ENCODE data around the gene HOXB5.

HOXB5 gene

GRCh38 chr17:48619826-48620449 lies 26.4 kb upstream of the HOXB5 start:
- H3K27me3 ChIP-seq (ENCODE audit: insufficient read depth, low read length, poor library complexity): peaks cover 52% of the 10 kb centered on the region
- no peaks in the 10 kb centered on the region for H3K79me2 ChIP-seq (ENCODE audit: insufficient read depth, low read length)
- H3K9me3 ChIP-seq (ENCODE audit: insufficient read depth, low read length, severe bottlenecking): no peaks in the 10 kb centered on the region
- no peak for ATAC-seq (ENCODE audit: insufficient read depth, low read depth)
- no peak overlapping the region for H3K4me2 ChIP-seq (ENCODE audit: insufficient read depth, low read length)
- no peak for DNase-seq
- no peak for TF ChIP-seq CTCF (IDR thresholded peaks at IDR 0.05; ENCODE audit: borderline replicate concordance, extremely low read depth, low read length, poor library complexity, severe bottlenecking)
- TF ChIP-seq EZH2 (IDR thresholded peaks at IDR 0.05; ENCODE audit: borderline replicate concordance, low read depth, low read length, severe bottlenecking): no peak
- peaks cover 6% of the 10 kb centered on the region for H4K20me1 ChIP-seq (ENCODE audit: insufficient read depth, low read length)
- no peaks in the 10 kb centered on the region for H3K36me3 ChIP-seq (ENCODE audit: insufficient read depth, low read length)
- H3K9ac ChIP-seq (ENCODE audit: low read depth, low read length): no peak overlapping the region
- H2AFZ ChIP-seq (ENCODE audit: low read depth, low read length): no peak overlapping the region
- no peak overlapping the region for H3K27ac ChIP-seq (ENCODE audit: low read length)
- H3K4me1 ChIP-seq (ENCODE audit: insufficient read depth, low read length): no peaks in the 10 kb centered on the region
- H3K4me3 ChIP-seq (ENCODE audit: low read depth in 1 of 2, low read length in 2 of 2): no peak overlapping the region

- ATAC-seq (ENCODE audit: insufficient read depth, low read depth): peak; percentile 87
- no peak overlapping the region for H3K4me3 ChIP-seq (ENCODE audit: low read depth in 1 of 2, low read length in 2 of 2)
- H3K9ac ChIP-seq (ENCODE audit: low read depth, low read length): no peak overlapping the region
- H3K79me2 ChIP-seq (ENCODE audit: insufficient read depth, low read length): no peaks in the 10 kb centered on the region
- DNase-seq: peak; percentile 76
- no peaks in the 10 kb centered on the region for H3K36me3 ChIP-seq (ENCODE audit: insufficient read depth, low read length)
- peaks cover 6% of the 10 kb centered on the region for H4K20me1 ChIP-seq (ENCODE audit: insufficient read depth, low read length)
- H3K27ac ChIP-seq (ENCODE audit: low read length): no peak overlapping the region
- no peak overlapping the region for H2AFZ ChIP-seq (ENCODE audit: low read depth, low read length)
- H3K4me2 ChIP-seq (ENCODE audit: insufficient read depth, low read length): no peak overlapping the region
- TF ChIP-seq CTCF (IDR thresholded peaks at IDR 0.05; ENCODE audit: borderline replicate concordance, extremely low read depth, low read length, poor library complexity, severe bottlenecking) (peak; percentile 94), EZH2 (IDR thresholded peaks at IDR 0.05; ENCODE audit: borderline replicate concordance, low read depth, low read length, severe bottlenecking) (no peak)
- H3K4me1 ChIP-seq (ENCODE audit: insufficient read depth, low read length): no peaks in the 10 kb centered on the region
- H3K27me3 ChIP-seq (ENCODE audit: insufficient read depth, low read length, poor library complexity): peaks cover 42% of the 10 kb centered on the region
- H3K9me3 ChIP-seq (ENCODE audit: insufficient read depth, low read length, severe bottlenecking): no peaks in the 10 kb centered on the region
Measured at GRCh38 chr17:48618256-48618896, 24.8 kb upstream of the HOXB5 start.

GRCh38 chr17:48617471-48618255 lies 24.1 kb upstream of the HOXB5 start:
- Histone ChIP-seq H3K36me3 (ENCODE audit: insufficient read depth, low read length) (no peaks in the 10 kb centered on the region), H3K4me3 (ENCODE audit: low read depth in 1 of 2, low read length in 2 of 2) (no peak overlapping the region), H3K4me2 (ENCODE audit: insufficient read depth, low read length) (no peak overlapping the region), H2AFZ (ENCODE audit: low read depth, low read length) (no peak overlapping the region), H3K4me1 (ENCODE audit: insufficient read depth, low read length) (no peaks in the 10 kb centered on the region), H3K27me3 (ENCODE audit: insufficient read depth, low read length, poor library complexity) (peaks cover 39% of the 10 kb centered on the region), H4K20me1 (ENCODE audit: insufficient read depth, low read length) (peaks cover 6% of the 10 kb centered on the region; the same call in 1 of the 2 replicates), H3K9me3 (ENCODE audit: insufficient read depth, low read length, severe bottlenecking) (no peaks in the 10 kb centered on the region), H3K27ac (ENCODE audit: low read length) (no peak overlapping the region), H3K79me2 (ENCODE audit: insufficient read depth, low read length) (no peaks in the 10 kb centered on the region), H3K9ac (ENCODE audit: low read depth, low read length) (no peak overlapping the region)
- no peak for ATAC-seq (ENCODE audit: insufficient read depth, low read depth)
- TF ChIP-seq CTCF (IDR thresholded peaks at IDR 0.05; ENCODE audit: borderline replicate concordance, extremely low read depth, low read length, poor library complexity, severe bottlenecking) (no peak), EZH2 (IDR thresholded peaks at IDR 0.05; ENCODE audit: borderline replicate concordance, low read depth, low read length, severe bottlenecking) (no peak)
- no peak for DNase-seq

Data from DND-41 (cell line).